ENCODE results near the gene PDCD1.
A peak's percentile ranks its signal among the peaks of the same experiment; 100 is the strongest.
"Not testable (repeated sequence)": the region's sequence is repeated elsewhere in the genome, so short reads cannot be mapped to it uniquely, and the experiment has no call there.

Gene PDCD1

DNA sequence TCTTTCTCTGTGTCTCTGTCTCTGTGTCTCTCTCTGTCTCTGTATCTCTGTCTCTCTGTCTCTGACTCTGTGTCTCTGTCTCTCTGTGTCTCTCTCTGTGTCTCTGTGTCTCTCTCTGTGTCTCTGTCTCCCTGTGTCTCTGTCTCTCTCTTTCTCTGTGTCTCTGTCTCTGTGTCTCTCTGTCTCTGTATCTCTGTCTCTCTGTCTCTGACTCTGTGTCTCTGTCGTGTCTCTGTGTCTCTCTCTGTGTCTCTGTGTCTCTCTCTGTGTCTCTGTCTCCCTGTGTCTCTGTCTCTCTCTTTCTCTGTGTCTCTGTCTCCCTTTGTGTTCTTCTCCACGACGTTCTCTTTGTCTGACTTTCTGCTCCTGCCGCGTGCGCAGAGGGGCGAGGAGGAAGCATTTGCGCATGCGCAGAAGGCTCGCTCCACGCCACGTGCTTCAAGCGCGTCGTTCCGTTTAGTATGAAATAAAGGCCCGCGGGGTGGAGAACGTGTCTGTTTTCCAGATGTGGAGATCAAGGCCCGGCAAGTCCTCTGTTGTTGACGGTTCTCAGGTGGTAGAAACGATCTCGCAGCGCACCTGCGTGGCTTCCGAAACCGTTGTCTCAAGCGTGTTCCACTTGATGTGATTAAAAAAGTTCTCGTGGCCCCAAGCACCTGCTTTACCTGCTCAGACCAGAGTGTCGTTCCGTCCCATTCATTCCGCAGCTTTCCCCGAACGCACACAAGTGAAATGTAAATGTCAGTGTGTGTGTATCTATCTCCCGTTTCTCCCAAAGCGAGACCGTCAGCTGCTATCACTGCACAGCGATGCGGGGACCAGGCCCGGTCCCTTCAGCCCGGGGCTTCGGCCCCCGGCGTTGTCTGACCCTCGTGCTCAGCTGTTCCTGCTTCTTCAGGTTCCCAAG, 34.9 kb downstream of the PDCD1 start:
- Mint-ChIP-seq H3K27me3 (peaks cover 58% of the 10 kb centered on the region), H3K27ac (peak overlapping the region; percentile 13), H3K4me1 (peaks cover 14% of the 10 kb centered on the region), H3K9me3 (peaks cover 16% of the 10 kb centered on the region)
- ATAC-seq, H3K36me3 Mint-ChIP-seq, H3K4me3 Mint-ChIP-seq: not testable (repeated sequence)

DNA sequence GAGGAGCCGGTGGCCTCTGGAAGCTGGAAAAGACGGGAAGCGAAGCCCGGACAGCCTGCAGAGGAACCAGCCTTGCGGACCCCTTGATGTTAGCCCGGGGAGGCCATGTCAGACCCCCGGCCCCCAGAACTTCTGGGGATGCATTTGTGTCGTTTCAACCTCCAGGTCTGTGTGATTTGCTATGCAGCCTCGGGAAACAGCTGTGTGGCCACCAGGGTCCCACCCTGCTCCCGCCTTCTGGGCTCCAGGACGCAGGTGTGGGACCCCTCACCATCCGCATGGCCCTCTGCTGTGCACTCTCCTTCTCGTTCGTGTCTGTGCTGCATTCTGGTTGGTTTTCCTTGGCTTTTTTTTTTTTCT, 36.5 kb downstream of the PDCD1 start:
- Mint-ChIP-seq H3K4me3 (no peak overlapping the region), H3K27ac (no peak overlapping the region), H3K9me3 (peaks cover 16% of the 10 kb centered on the region), H3K27me3 (peaks cover 70% of the 10 kb centered on the region), H3K36me3 (no peaks in the 10 kb centered on the region), H3K4me1 (peaks cover 21% of the 10 kb centered on the region)
- no peak for ATAC-seq

DNA sequence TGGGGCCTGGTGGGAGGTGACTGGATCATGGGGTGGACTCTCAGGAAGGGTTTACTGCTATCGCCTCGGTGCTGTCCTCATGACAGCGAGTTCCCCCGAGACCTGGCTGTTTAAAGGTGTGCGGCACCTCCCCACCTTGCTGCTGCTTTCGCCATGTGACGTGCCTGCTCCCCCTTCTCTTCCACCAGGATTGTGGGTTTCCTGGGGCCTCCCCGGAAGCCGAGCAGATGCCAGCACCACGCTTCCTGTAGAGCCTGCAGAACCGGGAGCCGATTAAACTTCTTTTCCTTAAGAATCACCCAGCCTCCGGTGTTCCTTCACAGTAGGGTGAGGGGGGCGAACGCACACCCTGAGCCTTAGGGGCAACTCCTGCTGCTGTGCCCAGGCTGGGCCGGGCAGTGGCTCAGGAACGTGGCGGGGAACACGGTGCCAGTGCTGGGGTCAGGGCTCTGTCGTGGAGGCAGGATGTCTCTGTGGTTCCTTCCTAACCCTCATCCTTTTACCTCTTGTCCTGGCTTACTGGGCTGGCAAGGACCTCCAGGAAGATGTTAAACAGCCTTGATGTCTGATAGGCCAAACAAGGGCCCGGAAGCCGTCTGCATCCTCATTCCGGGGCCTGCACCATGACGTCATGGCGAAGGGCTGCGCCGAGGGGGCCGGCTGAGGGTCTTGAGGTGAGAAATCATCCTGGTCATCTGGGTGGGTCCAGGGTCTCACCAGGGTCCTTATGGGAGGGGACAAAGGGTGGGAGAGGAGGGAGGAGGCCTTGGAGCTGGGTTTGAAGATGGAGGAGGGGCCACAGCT, 37.0 kb downstream of the PDCD1 start:
- ATAC-seq: no peak
- Mint-ChIP-seq H3K4me3 (no peak overlapping the region), H3K27me3 (peaks cover 71% of the 10 kb centered on the region), H3K9me3 (peaks cover 16% of the 10 kb centered on the region), H3K36me3 (no peaks in the 10 kb centered on the region), H3K4me1 (peaks cover 23% of the 10 kb centered on the region), H3K27ac (no peak overlapping the region)

DNA sequence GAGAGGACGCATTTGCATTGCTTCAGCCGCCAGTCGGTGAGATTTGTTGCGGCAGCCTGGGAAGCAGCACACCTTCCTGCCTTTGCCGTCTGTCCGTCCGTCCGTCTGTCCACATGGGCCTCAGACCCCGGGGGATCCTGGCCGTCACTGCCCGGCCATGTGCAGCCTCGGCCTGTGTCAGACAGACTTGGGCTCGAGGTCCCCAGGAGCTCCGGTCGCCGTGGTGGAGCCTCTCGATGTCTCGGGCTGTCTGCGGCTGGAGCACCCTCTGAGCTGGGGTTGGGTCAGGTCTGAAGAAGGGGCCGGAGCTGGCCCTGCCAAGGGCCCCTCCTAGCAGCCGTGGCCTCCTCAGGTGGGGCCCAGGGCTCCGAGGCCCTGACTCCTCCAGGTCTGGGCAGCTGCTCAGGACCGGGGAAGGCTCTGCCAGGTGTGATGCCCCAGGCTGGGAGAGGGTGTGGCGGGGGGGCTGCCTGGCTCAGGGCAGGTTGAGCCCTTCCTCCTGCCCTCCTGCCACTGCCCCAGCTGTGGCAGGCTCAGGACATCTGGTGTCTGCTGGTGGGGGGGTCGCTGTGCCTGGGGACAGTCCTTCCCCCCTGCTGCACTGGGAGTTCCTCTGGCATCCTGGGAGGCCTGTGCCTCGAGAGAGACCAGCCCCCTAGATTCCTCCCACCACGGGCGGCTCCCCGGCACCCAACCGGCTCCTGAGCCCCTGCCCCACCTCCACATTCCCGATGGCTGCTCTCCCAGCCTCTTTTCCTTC, 37.9 kb downstream of the PDCD1 start:
- Mint-ChIP-seq H3K9me3 (peaks cover 12% of the 10 kb centered on the region), H3K4me1 (peaks cover 23% of the 10 kb centered on the region), H3K27ac (no peak overlapping the region), H3K27me3 (peaks cover 66% of the 10 kb centered on the region), H3K36me3 (no peaks in the 10 kb centered on the region), H3K4me3 (no peak overlapping the region)
- ATAC-seq: no peak

DNA sequence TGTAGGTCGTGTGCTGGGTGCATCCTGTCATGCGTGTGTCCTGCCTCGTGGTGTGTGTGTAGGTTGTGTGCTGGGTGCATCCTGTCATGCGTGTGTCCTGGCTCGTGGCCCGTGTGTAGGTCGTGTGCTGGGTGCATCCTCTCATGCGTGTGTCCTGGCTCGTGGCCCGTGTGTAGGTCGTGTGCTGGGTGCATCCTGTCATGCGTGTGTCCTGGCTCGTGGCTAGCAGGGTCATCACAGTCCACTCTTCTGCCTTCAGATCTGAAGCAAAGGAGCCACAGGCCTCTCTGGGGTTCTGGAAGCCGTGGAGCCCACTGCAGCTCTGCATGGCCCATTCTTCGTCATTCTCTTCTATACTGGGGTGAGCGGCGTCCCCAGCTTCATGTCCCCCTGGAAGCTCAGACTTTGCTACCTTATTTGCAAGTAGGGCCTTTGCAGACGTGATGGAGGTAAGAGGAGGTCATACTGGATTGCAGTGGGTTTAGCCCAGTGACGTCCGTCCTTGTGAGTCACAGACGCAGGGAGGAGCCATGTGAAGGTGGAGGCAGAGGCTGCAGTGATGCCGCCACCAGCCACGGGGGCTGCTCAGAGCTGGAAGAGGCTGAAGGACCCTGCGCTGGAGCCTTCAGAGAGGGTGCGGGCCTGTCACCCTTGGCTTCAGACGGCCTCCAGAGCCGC, 38.6 kb downstream of the PDCD1 start:
- H3K36me3 Mint-ChIP-seq, ATAC-seq, H3K27ac Mint-ChIP-seq, H3K9me3 Mint-ChIP-seq, H3K4me3 Mint-ChIP-seq: not testable (repeated sequence)
- peaks cover 66% of the 10 kb centered on the region for H3K27me3 Mint-ChIP-seq
- H3K4me1 Mint-ChIP-seq: peaks cover 27% of the 10 kb centered on the region

DNA sequence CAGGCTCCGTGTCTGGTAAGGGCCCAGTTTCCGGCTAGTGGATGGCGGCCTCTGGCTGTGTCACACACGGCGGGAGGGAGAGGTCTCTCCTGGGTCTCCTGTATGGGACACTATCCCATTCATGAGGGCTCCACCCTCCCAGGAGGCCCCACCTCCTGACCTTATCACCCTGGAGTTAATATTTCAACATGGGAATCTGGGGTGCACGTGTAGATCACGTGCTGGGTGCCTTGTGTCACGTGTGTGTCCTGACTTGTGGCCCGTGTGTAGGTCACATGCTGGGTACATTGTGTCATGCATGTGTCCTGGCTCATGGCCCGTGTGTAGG, 39.8 kb downstream of the PDCD1 start:
- Mint-ChIP-seq H3K27ac (no peak overlapping the region), H3K9me3 (peaks cover 9% of the 10 kb centered on the region), H3K4me1 (peaks cover 30% of the 10 kb centered on the region), H3K4me3 (no peak overlapping the region), H3K27me3 (peaks cover 58% of the 10 kb centered on the region), H3K36me3 (no peaks in the 10 kb centered on the region)
- ATAC-seq: no peak

DNA sequence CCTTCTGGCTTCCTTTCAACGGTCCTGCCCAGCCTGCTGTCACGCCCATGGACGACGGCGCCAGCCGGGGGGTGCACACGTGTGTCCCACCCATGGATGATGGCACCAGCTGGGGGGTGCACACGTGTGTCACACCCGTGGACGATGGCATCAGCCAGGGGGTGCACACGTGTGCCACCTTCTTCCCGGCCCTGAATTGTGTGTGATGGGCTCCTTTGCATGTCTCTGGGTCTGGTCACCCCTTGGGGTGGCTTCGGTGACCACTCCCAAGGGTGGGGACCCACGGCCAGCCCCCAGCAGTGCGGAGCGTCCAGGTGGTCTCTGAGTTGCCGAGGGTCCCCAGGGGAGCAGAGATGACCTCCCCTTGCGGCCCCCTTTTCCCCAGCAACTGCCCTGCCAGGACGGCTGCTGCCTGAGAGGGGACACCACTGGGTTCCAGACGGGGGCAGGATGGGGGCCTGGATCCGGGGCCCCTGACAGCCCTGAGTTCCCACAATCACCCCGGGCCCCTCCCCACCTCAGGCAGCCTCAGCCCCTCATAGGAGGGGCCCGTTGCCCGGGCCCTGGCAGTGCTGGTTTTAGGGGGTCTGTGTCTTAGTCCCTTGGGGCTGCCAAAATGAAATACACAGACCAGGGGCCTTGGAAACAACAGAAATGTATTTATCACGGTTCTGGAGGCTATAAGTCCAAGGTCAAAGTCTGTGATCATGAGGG, 40.3 kb downstream of the PDCD1 start:
- Mint-ChIP-seq H3K4me3 (no peak overlapping the region), H3K4me1 (peaks cover 30% of the 10 kb centered on the region), H3K27ac (peak overlapping the region; percentile 66), H3K9me3 (peaks cover 4% of the 10 kb centered on the region), H3K27me3 (peaks cover 52% of the 10 kb centered on the region), H3K36me3 (no peaks in the 10 kb centered on the region)
- ATAC-seq: no peak

DNA sequence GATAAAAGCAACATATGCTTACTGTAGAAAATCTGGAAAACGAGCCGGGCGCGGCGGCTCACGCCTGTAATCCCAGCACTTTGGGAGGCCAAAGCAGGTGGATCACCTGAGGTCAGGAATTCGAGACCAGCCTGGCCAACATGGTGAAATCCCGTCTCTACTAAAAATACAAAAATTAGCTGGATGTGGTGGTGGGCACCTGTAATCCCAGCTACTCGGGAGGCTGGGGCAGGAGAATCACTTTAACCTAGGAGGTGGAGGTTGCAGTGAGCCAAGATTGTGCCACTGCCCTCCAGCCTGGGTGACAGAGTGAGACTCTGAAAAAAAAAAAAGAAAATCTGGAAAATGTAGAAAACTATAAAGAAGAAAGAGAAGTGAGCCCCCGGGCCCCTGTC, 40.9 kb downstream of the PDCD1 start:
- Mint-ChIP-seq H3K4me1 (peaks cover 25% of the 10 kb centered on the region), H3K27ac (peak overlapping the region; percentile 66), H3K27me3 (peaks cover 47% of the 10 kb centered on the region)
- not testable (repeated sequence) for H3K9me3 Mint-ChIP-seq, H3K36me3 Mint-ChIP-seq, ATAC-seq, H3K4me3 Mint-ChIP-seq

DNA sequence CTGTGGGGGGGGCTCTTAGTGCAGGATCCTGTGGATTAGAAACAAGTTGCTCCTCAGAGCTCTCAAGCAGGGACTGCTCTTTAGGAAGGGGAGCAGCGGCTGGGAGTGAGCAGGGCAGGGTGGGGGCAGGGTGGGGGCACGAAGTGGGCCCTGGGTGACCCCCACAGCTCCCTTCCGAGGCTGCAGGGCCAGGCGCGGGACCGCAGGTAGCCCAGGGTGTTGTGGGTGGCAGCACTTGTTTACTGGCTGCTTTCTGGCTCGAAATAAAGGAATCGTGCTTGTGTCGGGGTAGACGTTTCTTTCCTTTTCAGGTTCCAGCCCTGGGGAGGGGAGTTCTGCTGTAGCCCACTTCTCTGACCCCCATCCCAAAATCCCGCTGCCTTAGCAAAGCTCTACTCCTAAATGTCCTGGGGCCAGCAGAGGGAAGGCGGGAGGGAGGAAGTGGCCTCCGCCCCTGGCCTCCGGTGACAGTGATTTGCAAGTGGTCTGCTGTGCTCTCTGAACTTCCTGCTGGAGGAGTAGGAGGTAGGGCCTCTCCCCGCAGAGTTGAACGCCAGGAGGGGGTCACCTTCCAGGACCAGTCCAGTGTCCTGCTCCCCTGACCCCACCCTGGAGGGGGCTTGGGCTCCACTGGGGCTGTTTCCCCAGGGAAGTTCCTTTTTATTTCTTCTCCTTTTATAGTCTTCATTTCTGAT, 41.4 kb downstream of the PDCD1 start:
- peak overlapping the region; percentile 24 for H3K4me3 Mint-ChIP-seq

DNA sequence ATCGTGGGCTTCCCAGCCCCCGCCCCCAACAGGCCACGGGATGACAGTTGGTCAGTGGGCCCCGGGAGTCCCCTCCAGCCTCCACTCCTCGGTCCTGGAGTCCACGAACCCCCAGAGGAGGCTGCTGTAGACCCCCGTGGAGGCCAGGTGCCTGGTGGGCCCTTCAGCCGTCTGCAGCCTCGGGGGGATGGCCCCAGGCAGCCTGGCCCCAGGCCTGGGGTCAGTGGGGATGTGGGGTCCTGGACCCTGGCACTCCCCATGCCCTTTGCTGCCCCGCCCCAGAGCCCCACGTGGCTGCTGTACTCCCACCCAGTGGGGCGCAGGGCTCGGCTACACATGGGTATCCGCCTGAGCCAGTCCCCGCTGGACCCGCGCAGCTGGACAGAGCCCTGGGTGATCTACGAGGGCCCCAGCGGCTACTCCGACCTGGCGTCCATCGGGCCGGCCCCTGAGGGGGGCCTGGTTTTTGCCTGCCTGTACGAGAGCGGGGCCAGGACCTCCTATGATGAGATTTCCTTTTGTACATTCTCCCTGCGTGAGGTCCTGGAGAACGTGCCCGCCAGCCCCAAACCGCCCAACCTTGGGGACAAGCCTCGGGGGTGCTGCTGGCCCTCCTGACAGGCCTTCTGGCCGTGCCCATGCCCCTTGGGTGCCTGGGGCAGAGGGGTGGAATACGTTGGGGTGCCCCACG, 42.1 kb downstream of the PDCD1 start:
- no peak for ATAC-seq
- Mint-ChIP-seq H3K27me3 (peaks cover 35% of the 10 kb centered on the region), H3K27ac (no peak overlapping the region), H3K9me3 (no peaks in the 10 kb centered on the region), H3K4me3 (no peak overlapping the region), H3K4me1 (peaks cover 21% of the 10 kb centered on the region), H3K36me3 (no peaks in the 10 kb centered on the region)

More for the DNA sequence above, 41.4 kb downstream of the PDCD1 start:
- Mint-ChIP-seq H3K36me3 (no peaks in the 10 kb centered on the region), H3K4me1 (peaks cover 24% of the 10 kb centered on the region), H3K27ac (peak overlapping the region; percentile 66), H3K9me3 (no peaks in the 10 kb centered on the region), H3K27me3 (peaks cover 41% of the 10 kb centered on the region)
- ATAC-seq: no peak

DNA sequence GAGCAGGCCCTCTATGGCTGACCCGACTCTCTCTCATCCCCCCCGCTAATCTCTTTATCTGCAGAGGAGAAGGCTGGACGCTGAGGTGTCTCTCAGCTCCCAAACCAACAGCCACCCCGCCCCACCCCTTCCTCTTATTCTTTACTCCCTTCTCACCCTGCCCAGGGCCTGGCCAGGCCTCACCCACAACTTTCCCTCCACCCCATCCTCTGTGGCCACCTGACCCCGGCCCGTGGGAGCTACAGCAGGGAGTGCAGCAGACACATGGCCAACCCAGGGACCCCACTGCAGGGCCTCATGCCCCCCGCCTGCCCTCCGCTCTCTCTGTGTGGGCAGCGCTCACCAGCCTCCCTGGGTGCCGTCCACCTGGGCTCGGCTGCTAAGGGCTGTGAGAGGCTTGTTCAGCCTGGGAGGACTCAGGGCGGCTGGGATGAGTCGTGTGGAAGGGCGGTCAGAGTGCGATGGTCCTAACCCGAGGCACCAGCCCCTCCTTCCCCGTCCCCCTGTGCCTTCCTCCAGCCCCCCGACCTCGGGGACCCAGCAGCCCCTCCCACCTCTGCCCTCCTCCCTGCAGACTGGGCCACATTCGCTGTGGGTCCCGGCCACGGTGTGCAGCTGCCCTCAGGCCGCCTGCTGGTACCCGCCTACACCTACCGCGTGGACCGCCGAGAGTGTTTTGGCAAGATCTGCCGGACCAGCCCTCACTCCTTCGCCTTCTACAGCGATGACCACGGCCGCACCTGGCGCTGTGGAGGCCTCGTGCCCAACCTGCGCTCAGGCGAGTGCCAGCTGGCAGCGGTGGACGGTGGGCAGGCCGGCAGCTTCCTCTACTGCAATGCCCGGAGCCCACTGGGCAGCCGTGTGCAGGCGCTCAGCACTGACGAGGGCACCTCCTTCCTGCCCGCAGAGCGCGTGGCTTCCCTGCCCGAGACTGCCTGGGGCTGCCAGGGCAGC, 42.9 kb downstream of the PDCD1 start:
- H3K36me3 Mint-ChIP-seq: no peaks in the 10 kb centered on the region
- no peak for ATAC-seq
- peak overlapping the region; percentile 24 for H3K27ac Mint-ChIP-seq
- H3K9me3 Mint-ChIP-seq: no peaks in the 10 kb centered on the region
- peaks cover 28% of the 10 kb centered on the region for H3K27me3 Mint-ChIP-seq
- H3K4me1 Mint-ChIP-seq: peaks cover 17% of the 10 kb centered on the region
- peak overlapping the region; percentile 18 for H3K4me3 Mint-ChIP-seq

DNA sequence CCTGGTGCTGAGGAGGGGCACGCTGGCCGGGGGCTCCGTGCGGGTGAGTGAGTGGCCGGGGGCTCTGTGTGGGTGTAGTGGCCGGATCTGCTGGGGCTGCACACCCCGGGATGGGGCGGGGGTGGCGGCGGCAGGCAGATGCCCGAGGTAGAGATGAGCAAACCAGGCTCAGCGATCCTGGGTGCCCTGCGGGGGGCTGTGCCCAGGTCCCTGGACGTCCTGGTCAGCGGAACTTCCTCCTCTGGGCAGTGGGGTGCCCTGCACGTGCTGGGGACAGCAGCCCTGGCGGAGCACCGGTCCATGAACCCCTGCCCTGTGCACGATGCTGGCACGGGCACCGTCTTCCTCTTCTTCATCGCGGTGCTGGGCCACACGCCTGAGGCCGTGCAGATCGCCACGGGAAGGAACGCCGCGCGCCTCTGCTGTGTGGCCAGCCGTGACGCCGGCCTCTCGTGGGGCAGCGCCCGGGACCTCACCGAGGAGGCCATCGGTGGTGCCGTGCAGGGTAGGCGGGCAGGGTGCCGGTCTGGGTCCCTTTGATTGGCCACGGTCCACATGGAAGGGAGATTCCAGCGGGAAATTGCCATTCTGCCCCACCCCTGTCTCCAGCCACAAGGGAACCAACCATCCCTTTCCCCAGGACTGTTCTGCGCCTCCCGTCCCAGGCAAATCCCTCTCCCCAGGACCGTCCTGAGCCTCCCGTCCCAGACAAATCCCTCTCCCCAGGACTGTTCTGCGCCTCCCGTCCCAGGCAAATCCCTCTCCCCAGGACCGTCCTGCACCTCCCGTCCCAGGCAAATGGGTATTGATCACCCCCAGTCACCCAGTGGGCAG, 43.8 kb downstream of the PDCD1 start:
- H3K4me1 Mint-ChIP-seq: peaks cover 17% of the 10 kb centered on the region
- ATAC-seq: no peak
- H3K27ac Mint-ChIP-seq: peak overlapping the region; percentile 24
- H3K27me3 Mint-ChIP-seq: peaks cover 35% of the 10 kb centered on the region
- H3K9me3 Mint-ChIP-seq: no peaks in the 10 kb centered on the region
- no peaks in the 10 kb centered on the region for H3K36me3 Mint-ChIP-seq
- peak overlapping the region; percentile 18 for H3K4me3 Mint-ChIP-seq
